Erythroblast (primary cell): ENCODE results near the gene VWA2.

ENCODE experiments used
- GATA1 ChIP-seq: IDR thresholded peaks from 2 replicates; pipeline ENCODE4 v1.6.1; 2011; ENCODE audit warnings: low read depth, mild to moderate bottlenecking, control low read depth, low read length, moderate library complexity
- POLR2A ChIP-seq: IDR thresholded peaks from 2 replicates; pipeline ENCODE4 v1.6.1; 2011; ENCODE audit warnings: mild to moderate bottlenecking, low read length

GRCh38 chr10:114278884-114279191 is 39.8 kb downstream of the VWA2 start:
- TF ChIP-seq POLR2A (no peak), GATA1 (no peak)
